Measurements from ENCODE around the gene EXOC4. TPM values are rescaled to one million over a fixed set of nuclear protein-coding genes. Genes with fewer than 3 reads are reported as not detected.

EXOC4 gene
- total and polyA plus RNA-seq, 2 donors (not counting 3 experiments of a cell fraction or from before 2014, with no cell fraction given) = 20.3 to 73.1 TPM

- dilution Hi-C loops (cut with MboI; ENCODE audit: extremely low pct_ligation_motif_present, low sequenced_read_pairs) = no loop called here
- no peaks in the 10 kb centered on the region for H3K79me2 ChIP-seq (ENCODE audit: control insufficient read depth, insufficient read depth, low read length)
- DNase-seq (ENCODE audit: low read depth, low spot score) (no peak), FAIRE-seq (no peak)
- no peaks in the 10 kb centered on the region for H3K9me3 ChIP-seq (replicated peaks; ENCODE audit: control insufficient read depth, insufficient read depth, low read length)
- no peak overlapping the region for H3K9ac ChIP-seq (replicated peaks; ENCODE audit: extremely low read depth, insufficient read depth, low read length)
- no peak overlapping the region for H3K27ac ChIP-seq (ENCODE audit: insufficient read depth, low read depth, low read length)
- no peak for TF ChIP-seq GATA2 (IDR thresholded peaks at IDR 0.05; ENCODE audit: insufficient read depth, insufficient read length, low read depth, low read length)
- H3K9me1 ChIP-seq (replicated peaks; ENCODE audit: control insufficient read depth, extremely low read depth, insufficient read depth, low read length) = no peaks in the 10 kb centered on the region
- ChIA-PET CTCF (no interaction called here), POLR2A (no interaction called here)
- H3K4me1 ChIP-seq (ENCODE audit: control insufficient read depth, extremely low read depth, insufficient read depth, low read length) = no peaks in the 10 kb centered on the region
- BruUV-seq (replicated peaks) = no TSS peak
- H3K4me3 ChIP-seq (replicated peaks in 1 of 3; ENCODE audit: insufficient read depth in 1 of 3, low read depth in 1 of 3, low read length in 3 of 3) = no peak overlapping the region
- no peaks in the 10 kb centered on the region for H3K36me3 ChIP-seq (ENCODE audit: control insufficient read depth in 2 of 2, extremely low read depth in 1 of 2, insufficient read depth in 2 of 2, low read length in 2 of 2)
- no peak overlapping the region for H2AFZ ChIP-seq (ENCODE audit: low read depth, low read length)
- intact Hi-C loops (cut with micrococcal nuclease) = no loop called here
- H3K4me2 ChIP-seq (ENCODE audit: insufficient read depth, low read length) = no peak overlapping the region
- H3K27me3 ChIP-seq (ENCODE audit: control insufficient read depth in 2 of 2, insufficient read depth in 2 of 2, low read length in 2 of 2) = no peaks in the 10 kb centered on the region
- H4K20me1 ChIP-seq (replicated peaks; ENCODE audit: control insufficient read depth, extremely low read depth, insufficient read depth, low read length) = no peaks in the 10 kb centered on the region
These were observed 123.6 kb downstream of the EXOC4 start for GRCh38 chr7:133376514-133376913.

- H3K4me2 ChIP-seq (ENCODE audit: insufficient read depth, low read length) = no peak overlapping the region
- POLR2A ChIA-PET = no interaction called here
- no TSS peak for BruUV-seq (replicated peaks)
- dilution Hi-C loops (cut with MboI; ENCODE audit: extremely low pct_ligation_motif_present, low sequenced_read_pairs) = no loop called here
- no peak overlapping the region for H3K9ac ChIP-seq (replicated peaks; ENCODE audit: extremely low read depth, insufficient read depth, low read length)
- no peaks in the 10 kb centered on the region for H3K9me3 ChIP-seq (replicated peaks; ENCODE audit: control insufficient read depth, insufficient read depth, low read length)
- intact Hi-C loops (cut with micrococcal nuclease) = no loop called here
- DNase-seq (ENCODE audit: low read depth, low spot score) (no peak), FAIRE-seq (no peak)
- CTCF ChIA-PET = no interaction called here
- no peak overlapping the region for H2AFZ ChIP-seq (ENCODE audit: low read depth, low read length)
- no peaks in the 10 kb centered on the region for H3K9me1 ChIP-seq (replicated peaks; ENCODE audit: control insufficient read depth, extremely low read depth, insufficient read depth, low read length)
- H3K4me3 ChIP-seq (replicated peaks in 1 of 3; ENCODE audit: insufficient read depth in 1 of 3, low read depth in 1 of 3, low read length in 3 of 3) = no peak overlapping the region
- no peak overlapping the region for H3K27ac ChIP-seq (ENCODE audit: insufficient read depth, low read depth, low read length)
- no peak for TF ChIP-seq JUN (IDR thresholded peaks at IDR 0.05; ENCODE audit: borderline replicate concordance, insufficient read depth, insufficient read length, low read depth)
- no peak for TF ChIP-seq EZH2 (IDR thresholded peaks at IDR 0.05; ENCODE audit: borderline replicate concordance, low read depth, low read length, severe bottlenecking)
- TF ChIP-seq MAX (IDR thresholded peaks at IDR 0.05; ENCODE audit: insufficient read depth, insufficient read length) = no peak
- TF ChIP-seq, protein P1, sequence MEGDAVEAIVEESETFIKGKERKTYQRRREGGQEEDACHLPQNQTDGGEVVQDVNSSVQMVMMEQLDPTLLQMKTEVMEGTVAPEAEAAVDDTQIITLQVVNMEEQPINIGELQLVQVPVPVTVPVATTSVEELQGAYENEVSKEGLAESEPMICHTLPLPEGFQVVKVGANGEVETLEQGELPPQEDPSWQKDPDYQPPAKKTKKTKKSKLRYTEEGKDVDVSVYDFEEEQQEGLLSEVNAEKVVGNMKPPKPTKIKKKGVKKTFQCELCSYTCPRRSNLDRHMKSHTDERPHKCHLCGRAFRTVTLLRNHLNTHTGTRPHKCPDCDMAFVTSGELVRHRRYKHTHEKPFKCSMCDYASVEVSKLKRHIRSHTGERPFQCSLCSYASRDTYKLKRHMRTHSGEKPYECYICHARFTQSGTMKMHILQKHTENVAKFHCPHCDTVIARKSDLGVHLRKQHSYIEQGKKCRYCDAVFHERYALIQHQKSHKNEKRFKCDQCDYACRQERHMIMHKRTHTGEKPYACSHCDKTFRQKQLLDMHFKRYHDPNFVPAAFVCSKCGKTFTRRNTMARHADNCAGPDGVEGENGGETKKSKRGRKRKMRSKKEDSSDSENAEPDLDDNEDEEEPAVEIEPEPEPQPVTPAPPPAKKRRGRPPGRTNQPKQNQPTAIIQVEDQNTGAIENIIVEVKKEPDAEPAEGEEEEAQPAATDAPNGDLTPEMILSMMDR (IDR thresholded peaks at IDR 0.05; ENCODE audit: extremely low read depth in 1 of 2, insufficient read depth in 1 of 2, low read depth in 1 of 2, low read length in 2 of 2) = no peak
- TF ChIP-seq POLR2A (IDR thresholded peaks at IDR 0.05; ENCODE audit: low read depth, low read length) = no peak
- no peak for TF ChIP-seq POLR2AphosphoS5 (IDR thresholded peaks at IDR 0.05; ENCODE audit: insufficient read depth, low read depth, low read length)
- no peak for TF ChIP-seq GATA2 (IDR thresholded peaks at IDR 0.05; ENCODE audit: insufficient read depth, insufficient read length, low read depth, low read length)
- TF ChIP-seq MYC (IDR thresholded peaks at IDR 0.05; ENCODE audit: low read depth, low read length) = no peak
- TF ChIP-seq FOS (IDR thresholded peaks at IDR 0.05; ENCODE audit: borderline replicate concordance, insufficient read depth, low read length) = no peak
- no peaks in the 10 kb centered on the region for H3K36me3 ChIP-seq (ENCODE audit: control insufficient read depth in 2 of 2, extremely low read depth in 1 of 2, insufficient read depth in 2 of 2, low read length in 2 of 2)
- no peaks in the 10 kb centered on the region for H3K4me1 ChIP-seq (ENCODE audit: control insufficient read depth, extremely low read depth, insufficient read depth, low read length)
- H4K20me1 ChIP-seq (replicated peaks; ENCODE audit: control insufficient read depth, extremely low read depth, insufficient read depth, low read length) = no peaks in the 10 kb centered on the region
- H3K27me3 ChIP-seq (ENCODE audit: control insufficient read depth in 2 of 2, insufficient read depth in 2 of 2, low read length in 2 of 2) = no peaks in the 10 kb centered on the region
- H3K79me2 ChIP-seq (ENCODE audit: control insufficient read depth, insufficient read depth, low read length) = no peaks in the 10 kb centered on the region
These were observed 129.1 kb downstream of the EXOC4 start for GRCh38 chr7:133381965-133382364.
